Nucleus accumbens (tissue), 56 donors: Measurements from ENCODE around the gene PCDHB3.
A peak's percentile ranks its signal among the peaks of the same experiment; 100 is the strongest.
"Not testable (repeated sequence)": the region's sequence is repeated elsewhere in the genome, so short reads cannot be mapped to it uniquely, and the experiment has no call there.

Experiments used
- DNase-seq, 56 donors: peaks; one replicate each; lab custom pipeline; 2025; lab: John Stamatoyannopoulos, UW

The PCDHB3 gene

GRCh38 chr5:141135030-141135717 is 34.9 kb downstream of the PCDHB3 start, which contains the start of gene PCDHB5:
TSS of gene PCDHB5 (plus strand) at chr5:141135206. CDS start at chr5:141135435, 229 bp downstream.
- DNase-seq, result peak in 8 of 56 donors; percentile 1 to 38 (median 10)

- no peak for DNase-seq
These were observed 35.5 kb downstream of the PCDHB3 start for GRCh38 chr5:141135718-141136266.

- not testable (repeated sequence) for DNase-seq
These were observed 37.1 kb downstream of the PCDHB3 start for GRCh38 chr5:141137346-141137745.

GRCh38 chr5:141149812-141150211 is 49.5 kb downstream of the PCDHB3 start, which contains the start of gene PCDHB6:
TSS of gene PCDHB6 (plus strand) at chr5:141150057. CDS start at chr5:141150258, 201 bp downstream.
- DNase-seq, result peak in 2 of 56 donors; percentile 3 to 8

GRCh38 chr5:141150224-141150992 is 50.1 kb downstream of the PCDHB3 start:
- DNase-seq, result no peak

GRCh38 chr5:141150993-141151325 is 50.7 kb downstream of the PCDHB3 start:
- no peak for DNase-seq

GRCh38 chr5:141151632-141152031 is 51.4 kb downstream of the PCDHB3 start:
- DNase-seq, result not testable (repeated sequence)

GRCh38 chr5:141152096-141152495 is 51.8 kb downstream of the PCDHB3 start:
- DNase-seq, result not testable (repeated sequence)
